Measurements from ENCODE around the gene MLLT6. TPM values are rescaled to one million over a fixed set of nuclear protein-coding genes. Genes with fewer than 3 reads are reported as not detected.

Gene MLLT6
- total and polyA plus RNA-seq, 10 of the 15 experiments (the other 5 are each of a cell fraction or from before 2014, with no cell fraction given) = 4.8 to 105 (median 36.3) TPM

GRCh38 chr17:38660097-38661025 lies 44.7 kb upstream of the MLLT6 start:
- Histone ChIP-seq H3K79me2 (ENCODE audit: control insufficient read depth, insufficient read depth, low read length) (no peaks in the 10 kb centered on the region), H2AFZ (ENCODE audit: control insufficient read depth, low read depth, low read length) (no peak overlapping the region), H3K4me2 (ENCODE audit: control insufficient read depth, insufficient read depth) (no peak overlapping the region), H3K9ac (ENCODE audit: control insufficient read depth, insufficient read depth, low read length) (no peak overlapping the region), H3K4me3 (no peak overlapping the region), H3K4me1 (ENCODE audit: control insufficient read depth, insufficient read depth, low read length) (peaks cover 29% of the 10 kb centered on the region), H3K9me3 (replicated peaks; ENCODE audit: control insufficient read depth, insufficient read depth, low read length) (no peaks in the 10 kb centered on the region), H4K20me1 (ENCODE audit: control insufficient read depth, insufficient read depth) (no peaks in the 10 kb centered on the region), H3K27me3 (replicated peaks in 1 of 2; ENCODE audit: control insufficient read depth in 2 of 2, insufficient read depth in 2 of 2, low read length in 1 of 2) (no peaks in the 10 kb centered on the region), H3K27ac (ENCODE audit: control insufficient read depth, insufficient read depth) (no peak overlapping the region), H3K36me3 (ENCODE audit: control insufficient read depth in 2 of 2, insufficient read depth in 2 of 2, low read length in 1 of 2) (no peaks in the 10 kb centered on the region)
- no peak for FAIRE-seq
- no peak for DNase-seq (ENCODE audit: low read depth, low spot score)
- POLR2A ChIA-PET = no interaction called here
- SMC1A ChIA-PET (ENCODE audit: uncharacterized antibody, unreplicated experiment) = interaction anchor here (10.8 kb wide), 1 partner anchor 105 kb away, joined by 227 read pairs; no protein-coding TSS in a partner anchor
- TF ChIP-seq ZSCAN29 (IDR thresholded peaks at IDR 0.05) (no peak), NFYA (IDR thresholded peaks at IDR 0.05; ENCODE audit: borderline replicate concordance, low read depth, low read length) (no peak), KDM1A (IDR thresholded peaks at IDR 0.05; ENCODE audit: borderline replicate concordance) (no peak), TAF1 (IDR thresholded peaks at IDR 0.05; ENCODE audit: borderline replicate concordance, low read depth, low read length) (no peak), MTA3 (IDR thresholded peaks at IDR 0.05; ENCODE audit: borderline replicate concordance, low read length) (no peak), HDAC6 (IDR thresholded peaks at IDR 0.05; ENCODE audit: unreplicated experiment) (no peak), NFYB (IDR thresholded peaks at IDR 0.05; ENCODE audit: insufficient read depth, low read depth, low read length) (no peak), YBX1 (IDR thresholded peaks at IDR 0.05) (no peak), YY1 (IDR thresholded peaks at IDR 0.05; ENCODE audit: low read depth, low read length) (no peak), SPI1 (IDR thresholded peaks at IDR 0.05; ENCODE audit: borderline replicate concordance, insufficient read depth, low read depth, low read length) (no peak), SIN3A (IDR thresholded peaks at IDR 0.05; ENCODE audit: low read depth, low read length) (no peak), MXI1 (IDR thresholded peaks at IDR 0.05; ENCODE audit: low read depth, low read length) (no peak), SRF (IDR thresholded peaks at IDR 0.05; ENCODE audit: low read depth in 2 of 2, low read length in 2 of 2) (no peak), SUZ12 (IDR thresholded peaks at IDR 0.05; ENCODE audit: unreplicated experiment) (no peak), SMC3 (IDR thresholded peaks at IDR 0.05; ENCODE audit: borderline replicate concordance, low read length) (no peak), EGR1 (IDR thresholded peaks at IDR 0.05; ENCODE audit: borderline replicate concordance in 1 of 2, low read depth in 2 of 2, low read length in 2 of 2) (no peak), NFXL1 (IDR thresholded peaks at IDR 0.05; ENCODE audit: borderline replicate concordance) (no peak)
- TF ChIP-seq, protein P1, sequence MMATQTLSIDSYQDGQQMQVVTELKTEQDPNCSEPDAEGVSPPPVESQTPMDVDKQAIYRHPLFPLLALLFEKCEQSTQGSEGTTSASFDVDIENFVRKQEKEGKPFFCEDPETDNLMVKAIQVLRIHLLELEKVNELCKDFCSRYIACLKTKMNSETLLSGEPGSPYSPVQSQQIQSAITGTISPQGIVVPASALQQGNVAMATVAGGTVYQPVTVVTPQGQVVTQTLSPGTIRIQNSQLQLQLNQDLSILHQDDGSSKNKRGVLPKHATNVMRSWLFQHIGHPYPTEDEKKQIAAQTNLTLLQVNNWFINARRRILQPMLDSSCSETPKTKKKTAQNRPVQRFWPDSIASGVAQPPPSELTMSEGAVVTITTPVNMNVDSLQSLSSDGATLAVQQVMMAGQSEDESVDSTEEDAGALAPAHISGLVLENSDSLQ (IDR thresholded peaks at IDR 0.05) = no peak
- TF ChIP-seq, protein P2, sequence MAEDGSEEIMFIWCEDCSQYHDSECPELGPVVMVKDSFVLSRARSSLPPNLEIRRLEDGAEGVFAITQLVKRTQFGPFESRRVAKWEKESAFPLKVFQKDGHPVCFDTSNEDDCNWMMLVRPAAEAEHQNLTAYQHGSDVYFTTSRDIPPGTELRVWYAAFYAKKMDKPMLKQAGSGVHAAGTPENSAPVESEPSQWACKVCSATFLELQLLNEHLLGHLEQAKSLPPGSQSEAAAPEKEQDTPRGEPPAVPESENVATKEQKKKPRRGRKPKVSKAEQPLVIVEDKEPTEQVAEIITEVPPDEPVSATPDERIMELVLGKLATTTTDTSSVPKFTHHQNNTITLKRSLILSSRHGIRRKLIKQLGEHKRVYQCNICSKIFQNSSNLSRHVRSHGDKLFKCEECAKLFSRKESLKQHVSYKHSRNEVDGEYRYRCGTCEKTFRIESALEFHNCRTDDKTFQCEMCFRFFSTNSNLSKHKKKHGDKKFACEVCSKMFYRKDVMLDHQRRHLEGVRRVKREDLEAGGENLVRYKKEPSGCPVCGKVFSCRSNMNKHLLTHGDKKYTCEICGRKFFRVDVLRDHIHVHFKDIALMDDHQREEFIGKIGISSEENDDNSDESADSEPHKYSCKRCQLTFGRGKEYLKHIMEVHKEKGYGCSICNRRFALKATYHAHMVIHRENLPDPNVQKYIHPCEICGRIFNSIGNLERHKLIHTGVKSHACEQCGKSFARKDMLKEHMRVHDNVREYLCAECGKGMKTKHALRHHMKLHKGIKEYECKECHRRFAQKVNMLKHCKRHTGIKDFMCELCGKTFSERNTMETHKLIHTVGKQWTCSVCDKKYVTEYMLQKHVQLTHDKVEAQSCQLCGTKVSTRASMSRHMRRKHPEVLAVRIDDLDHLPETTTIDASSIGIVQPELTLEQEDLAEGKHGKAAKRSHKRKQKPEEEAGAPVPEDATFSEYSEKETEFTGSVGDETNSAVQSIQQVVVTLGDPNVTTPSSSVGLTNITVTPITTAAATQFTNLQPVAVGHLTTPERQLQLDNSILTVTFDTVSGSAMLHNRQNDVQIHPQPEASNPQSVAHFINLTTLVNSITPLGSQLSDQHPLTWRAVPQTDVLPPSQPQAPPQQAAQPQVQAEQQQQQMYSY (CRISPR knock-in tag; IDR thresholded peaks at IDR 0.05) = no peak
- in situ Hi-C loops (cut with MboI) (loop anchor here (5.0 kb wide), 2 partner anchors 168 to 228 kb away; no protein-coding TSS in a partner anchor), intact Hi-C loops (cut with micrococcal nuclease; ENCODE audit: unreplicated experiment) (no loop called here)
- CTCF ChIA-PET = interaction anchor here (0.6 to 14.9 kb wide), 6 partner anchors 9 to 104 kb away, joined by 3 to 492 read pairs (median 6); no protein-coding TSS in a partner anchor
- no peak for ATAC-seq
- RAD21 ChIA-PET (ENCODE audit: unreplicated experiment) = interaction anchor here (0.9 to 13.5 kb wide), 5 partner anchors 9 to 104 kb away, joined by 3 to 294 read pairs (median 3); partner anchors contain the start of gene SRCIN1
- 78% methylated on average over 16 of the region's 16 CpGs for WGBS (ENCODE audit: insufficient coverage, insufficient replicate concordance, low lambda C conversion rate, missing lambda C conversion rate)
- BruUV-seq (replicated peaks) = no TSS peak
